Large intestine (tissue), 3 donors: ENCODE results near the gene PTPN21. TPM values are rescaled to one million over a fixed set of nuclear protein-coding genes. Genes with fewer than 3 reads are reported as not detected.

Experiments used
- DNase-seq, 2 donors: peaks; one replicate each; pipeline versions ENCODE4 v3.0.0 to v3.0.0-alpha.2; 2013
- H3K27ac ChIP-seq: one replicate; pipeline ENCODE4 v1.5.1; 2013; ENCODE audit warnings: low read length
- H3K27me3 ChIP-seq: 2 replicates; pipeline ENCODE4 v1.6.1; 2013; ENCODE audit warnings: low read length; ENCODE audit not compliant: control insufficient read depth, insufficient read depth
- H3K36me3 ChIP-seq: 2 replicates; pipeline ENCODE4 v1.6.1; 2013; ENCODE audit warnings: low read length; ENCODE audit not compliant: control insufficient read depth, insufficient read depth
- H3K4me1 ChIP-seq: one replicate; pipeline ENCODE4 v1.6.1; 2013; ENCODE audit warnings: low read length; ENCODE audit not compliant: control insufficient read depth, insufficient read depth
- H3K4me3 ChIP-seq: one replicate; pipeline ENCODE4 v1.5.1; 2013; ENCODE audit warnings: low read length
- H3K9me3 ChIP-seq: one replicate; pipeline ENCODE4 v1.6.1; 2013; ENCODE audit warnings: mild to moderate bottlenecking, low read depth, low read length, moderate library complexity; ENCODE audit not compliant: control insufficient read depth
- WGBS: methylation state at CpG from one replicate; pipeline ENCODE4 v1.1.5; 2013; ENCODE audit warnings: low lambda C conversion rate; ENCODE audit not compliant: insufficient coverage; 5-methylcytosine and 5-hydroxymethylcytosine counted together
- polyA plus RNA-seq: library from polyadenylated mRNA; unstranded; fragments of 120-200 nt; gene quantifications from one replicate; pipeline ENCODE4 v1.2.1, GENCODE V29; 2013

Gene PTPN21
- polyA plus RNA-seq, 1 donor, result 11.9 TPM

- DNase-seq, result no peak
- no peaks in the 10 kb centered on the region for H3K27me3 ChIP-seq
- H3K4me1 ChIP-seq, result no peaks in the 10 kb centered on the region
- no peaks in the 10 kb centered on the region for H3K9me3 ChIP-seq
- 100% methylated on average over 1 of the region's 3 CpGs for WGBS
- peaks cover 58% of the 10 kb centered on the region for H3K36me3 ChIP-seq
- H3K4me3 ChIP-seq, result no peak overlapping the region
- H3K27ac ChIP-seq, result no peak overlapping the region
These were observed 29.6 kb upstream of the PTPN21 start for GRCh38 chr14:88584451-88584850.

GRCh38 chr14:88576222-88576621 lies 21.4 kb upstream of the PTPN21 start:
- H3K4me1 ChIP-seq, result no peaks in the 10 kb centered on the region
- DNase-seq, result no peak
- no peaks in the 10 kb centered on the region for H3K9me3 ChIP-seq
- no peak overlapping the region for H3K27ac ChIP-seq
- no peaks in the 10 kb centered on the region for H3K27me3 ChIP-seq
- H3K4me3 ChIP-seq, result no peak overlapping the region
- WGBS, result 100% methylated on average over 1 of the region's 5 CpGs
- peaks cover 80% of the 10 kb centered on the region for H3K36me3 ChIP-seq

GRCh38 chr14:88572117-88572516 lies 17.3 kb upstream of the PTPN21 start:
- no peak for DNase-seq
- H3K4me1 ChIP-seq, result no peaks in the 10 kb centered on the region
- H3K27ac ChIP-seq, result no peak overlapping the region
- no peak overlapping the region for H3K4me3 ChIP-seq
- H3K27me3 ChIP-seq, result no peaks in the 10 kb centered on the region
- peaks cover 77% of the 10 kb centered on the region for H3K36me3 ChIP-seq
- WGBS, result 100% methylated on average over 1 of the region's 4 CpGs
- H3K9me3 ChIP-seq, result no peaks in the 10 kb centered on the region

- no peak for DNase-seq
- no peak overlapping the region for H3K27ac ChIP-seq
- peaks cover 42% of the 10 kb centered on the region for H3K36me3 ChIP-seq
- no CpG with 5 or more reads among the region's 3 CpGs for WGBS
- no peaks in the 10 kb centered on the region for H3K27me3 ChIP-seq
- H3K4me3 ChIP-seq, result no peak overlapping the region
- H3K9me3 ChIP-seq, result no peaks in the 10 kb centered on the region
- peaks cover 6% of the 10 kb centered on the region for H3K4me1 ChIP-seq
These were observed 13.4 kb upstream of the PTPN21 start for GRCh38 chr14:88568196-88568595.

GRCh38 chr14:88565427-88565826 lies 10.6 kb upstream of the PTPN21 start:
- Histone ChIP-seq H3K36me3 (peaks cover 24% of the 10 kb centered on the region), H3K27ac (no peak overlapping the region), H3K4me3 (no peak overlapping the region), H3K4me1 (peaks cover 11% of the 10 kb centered on the region), H3K9me3 (no peaks in the 10 kb centered on the region), H3K27me3 (no peaks in the 10 kb centered on the region)
- DNase-seq, result no peak
- 92% methylated on average over 3 of the region's 5 CpGs for WGBS

- Histone ChIP-seq H3K4me3 (peak overlapping the region; percentile 92), H3K27ac (peak overlapping the region; percentile 61), H3K27me3 (no peaks in the 10 kb centered on the region), H3K4me1 (peaks cover 11% of the 10 kb centered on the region), H3K36me3 (peaks cover 12% of the 10 kb centered on the region), H3K9me3 (no peaks in the 10 kb centered on the region)
- 18% methylated on average over 5 of the region's 7 CpGs for WGBS
- peak in 1 of 2 donors; percentile 18 for DNase-seq
These were observed 9.0 kb upstream of the PTPN21 start for GRCh38 chr14:88563845-88564244.

GRCh38 chr14:88562831-88563686 lies 8.3 kb upstream of the PTPN21 start, which contains the start of gene ZC3H14:
Gene ZC3H14 (plus strand): TSS chr14:88563037. CDS start chr14:88563134, 97 bp downstream.
- WGBS, result no CpG with 5 or more reads among the region's 99 CpGs
- peaks cover 4% of the 10 kb centered on the region for H3K36me3 ChIP-seq
- H3K4me3 ChIP-seq, result peak within 1 kb of the TSS; percentile 92
- peak within 1 kb of the TSS; percentile 96 for H3K27ac ChIP-seq
- peak; percentile 91 to 94 for DNase-seq
- no peaks in the 10 kb centered on the region for H3K9me3 ChIP-seq
- peaks cover 11% of the 10 kb centered on the region for H3K4me1 ChIP-seq
- H3K27me3 ChIP-seq, result no peaks in the 10 kb centered on the region

GRCh38 chr14:88562532-88562830 lies 7.7 kb upstream of the PTPN21 start:
- H3K27me3 ChIP-seq, result no peaks in the 10 kb centered on the region
- no peaks in the 10 kb centered on the region for H3K36me3 ChIP-seq
- no peaks in the 10 kb centered on the region for H3K9me3 ChIP-seq
- no peak for DNase-seq
- H3K4me1 ChIP-seq, result peaks cover 11% of the 10 kb centered on the region
- no peak overlapping the region for H3K27ac ChIP-seq
- no CpG with 5 or more reads among the region's 5 CpGs for whole genome bisulfite sequencing
- H3K4me3 ChIP-seq, result peak overlapping the region; percentile 92

GRCh38 chr14:88559852-88560251 lies 5.0 kb upstream of the PTPN21 start:
- Histone ChIP-seq H3K27ac (no peak overlapping the region), H3K4me1 (peaks cover 14% of the 10 kb centered on the region), H3K4me3 (no peak overlapping the region), H3K9me3 (no peaks in the 10 kb centered on the region), H3K36me3 (no peaks in the 10 kb centered on the region), H3K27me3 (peaks cover 10% of the 10 kb centered on the region)
- DNase-seq, result peak in 1 of 2 donors; percentile 37
- WGBS, result no CpG with 5 or more reads among the region's 1 CpG

GRCh38 chr14:88556581-88556980 lies 1.8 kb upstream of the PTPN21 start:
- H3K36me3 ChIP-seq, result no peaks in the 10 kb centered on the region
- H3K4me1 ChIP-seq, result peaks cover 26% of the 10 kb centered on the region
- peaks cover 24% of the 10 kb centered on the region for H3K27me3 ChIP-seq
- H3K27ac ChIP-seq, result no peak overlapping the region
- WGBS, result 67% methylated on average over 1 of the region's 3 CpGs
- H3K9me3 ChIP-seq, result no peaks in the 10 kb centered on the region
- H3K4me3 ChIP-seq, result no peak overlapping the region
- no peak for DNase-seq
